Trophoblast cell (in vitro differentiated cells and primary cell): ENCODE data around the gene ALDH3B2.

ENCODE experiments used
- DNase-seq, 2 donors: peaks; one replicate each; pipeline ENCODE4 v3.0.0-alpha.2; 2016
- H2AFZ ChIP-seq: 2 replicates; pipeline ENCODE4 v1.6.1; 2013; ENCODE audit warnings: low read length, moderate library complexity, mild to moderate bottlenecking; ENCODE audit not compliant: insufficient read depth, poor library complexity
- H2AK5ac ChIP-seq: 2 replicates; pipeline ENCODE4 v1.6.1; 2013; ENCODE audit warnings: mild to moderate bottlenecking, low read length
- H2BK120ac ChIP-seq: 2 replicates; pipeline ENCODE4 v1.6.1; 2013; ENCODE audit warnings: low read length, mild to moderate bottlenecking, moderate library complexity; ENCODE audit not compliant: insufficient read depth, poor library complexity
- H2BK12ac ChIP-seq: 2 replicates; pipeline ENCODE4 v1.6.1; 2013; ENCODE audit warnings: mild to moderate bottlenecking, low read length, moderate library complexity
- H2BK5ac ChIP-seq: 2 replicates; pipeline ENCODE4 v1.6.1; 2013; ENCODE audit warnings: low read length, low read depth, moderate library complexity, mild to moderate bottlenecking; ENCODE audit not compliant: poor library complexity
- H3K14ac ChIP-seq: 2 replicates; pipeline ENCODE4 v1.6.1; 2013; ENCODE audit warnings: mild to moderate bottlenecking, low read length
- H3K18ac ChIP-seq: 2 replicates; pipeline ENCODE4 v1.6.1; 2013; ENCODE audit warnings: mild to moderate bottlenecking, low read length
- H3K23ac ChIP-seq: 2 replicates; pipeline ENCODE4 v1.6.1; 2013; ENCODE audit warnings: low read length
- H3K27ac ChIP-seq: 2 replicates; pipeline ENCODE4 v1.5.1; 2013; ENCODE audit warnings: low read depth, mild to moderate bottlenecking, inconsistent platforms, low read length, moderate library complexity
- H3K27me3 ChIP-seq: 2 replicates; pipeline ENCODE4 v1.6.1; 2013; ENCODE audit warnings: inconsistent platforms, mild to moderate bottlenecking, low read length, moderate library complexity; ENCODE audit not compliant: insufficient read depth
- H3K36me3 ChIP-seq, 2 experiments: 1 replicate in 1 of 2; 2 replicates in 1 of 2; pipeline ENCODE4 v1.6.1; 2013; ENCODE audit warnings: low read length in 2 of 2, mild to moderate bottlenecking in 2 of 2, moderate library complexity in 1 of 2; ENCODE audit not compliant: insufficient read depth in 2 of 2, control insufficient read depth in 1 of 2
- H3K4ac ChIP-seq: 2 replicates; pipeline ENCODE4 v1.6.1; 2013; ENCODE audit warnings: low read depth, mild to moderate bottlenecking, low read length, moderate library complexity
- H3K4me1 ChIP-seq, 2 experiments: 1 replicate in 1 of 2; 2 replicates in 1 of 2; pipeline ENCODE4 v1.6.1; 2013; ENCODE audit warnings: low read length in 2 of 2, mild to moderate bottlenecking in 2 of 2, moderate library complexity in 1 of 2; ENCODE audit not compliant: insufficient read depth in 2 of 2, control insufficient read depth in 1 of 2
- H3K4me2 ChIP-seq: 2 replicates; pipeline ENCODE4 v1.6.1; 2013; ENCODE audit warnings: inconsistent platforms, mild to moderate bottlenecking, low read length, moderate library complexity
- H3K4me3 ChIP-seq: 2 replicates; pipeline ENCODE4 v1.5.1; 2013; ENCODE audit warnings: mild to moderate bottlenecking, low read depth, low read length, inconsistent platforms
- H3K79me1 ChIP-seq: one replicate; pipeline ENCODE4 v1.6.1; 2013; ENCODE audit warnings: low read length
- H3K79me2 ChIP-seq: 2 replicates; pipeline ENCODE4 v1.6.1; 2013; ENCODE audit warnings: low read length, mild to moderate bottlenecking; ENCODE audit not compliant: control insufficient read depth, insufficient read depth, poor library complexity
- H3K9ac ChIP-seq: 2 replicates; pipeline ENCODE4 v1.6.1; 2013; ENCODE audit warnings: mild to moderate bottlenecking, low read length
- H3K9me3 ChIP-seq: 2 replicates; pipeline ENCODE4 v1.6.1; 2013; ENCODE audit warnings: low read depth, mild to moderate bottlenecking, control low read depth, inconsistent platforms, low read length; ENCODE audit not compliant: insufficient read depth
- H4K12ac ChIP-seq: 2 replicates; pipeline ENCODE4 v1.6.1; 2013; ENCODE audit warnings: low read depth, mild to moderate bottlenecking, low read length, moderate library complexity
- H4K8ac ChIP-seq: 2 replicates; pipeline ENCODE4 v1.6.1; 2013; ENCODE audit warnings: low read depth, mild to moderate bottlenecking, low read length, moderate library complexity
- H4K91ac ChIP-seq: one replicate; pipeline ENCODE4 v1.6.1; 2013; ENCODE audit warnings: low read depth, mild to moderate bottlenecking, low read length, moderate library complexity
- WGBS: extraction: QIAGEN DNeasy Blood & Tissue Kit; methylation state at CpG from one replicate; pipeline ENCODE4 v1.1.7; 2013; ENCODE audit warnings: missing lambda C conversion rate; ENCODE audit not compliant: insufficient read length, insufficient coverage; ENCODE audit errors: extremely low coverage; 5-methylcytosine and 5-hydroxymethylcytosine counted together

ALDH3B2 gene

GRCh38 chr11:67634366-67635230 lies 39.8 kb downstream of the ALDH3B2 start:
- H3K36me3 ChIP-seq: no peaks in the 10 kb centered on the region
- no peak overlapping the region for H3K9ac ChIP-seq
- no peak overlapping the region for H3K23ac ChIP-seq
- H2AK5ac ChIP-seq: no peak overlapping the region
- H3K79me1 ChIP-seq: peaks cover 6% of the 10 kb centered on the region
- H4K8ac ChIP-seq: no peak overlapping the region
- H3K14ac ChIP-seq: no peak overlapping the region
- H3K9me3 ChIP-seq: peaks cover 7% of the 10 kb centered on the region
- no peak overlapping the region for H3K4me3 ChIP-seq
- no peak overlapping the region for H2BK120ac ChIP-seq
- H3K27ac ChIP-seq: no peak overlapping the region
- no peak overlapping the region for H3K4ac ChIP-seq
- peaks cover under 1% of the 10 kb centered on the region for H3K79me2 ChIP-seq
- DNase-seq: no peak
- H4K12ac ChIP-seq: no peak overlapping the region
- no peak overlapping the region for H3K18ac ChIP-seq
- H4K91ac ChIP-seq: no peak overlapping the region
- no peak overlapping the region for H2AFZ ChIP-seq
- H3K27me3 ChIP-seq: no peaks in the 10 kb centered on the region
- H3K4me1 ChIP-seq: peaks cover 4 to 6% of the 10 kb centered on the region in 2 experiments
- no peak overlapping the region for H2BK5ac ChIP-seq
- H3K4me2 ChIP-seq: no peak overlapping the region
- no CpG with 5 or more reads among the region's 20 CpGs for WGBS
- H2BK12ac ChIP-seq: no peak overlapping the region

GRCh38 chr11:67633758-67634365 lies 40.6 kb downstream of the ALDH3B2 start:
- Histone ChIP-seq H2BK120ac (no peak overlapping the region), H2BK12ac (no peak overlapping the region), H4K8ac (no peak overlapping the region), H3K36me3 (no peaks in the 10 kb centered on the region), H3K18ac (no peak overlapping the region), H2AFZ (no peak overlapping the region), H3K9me3 (peaks cover 4% of the 10 kb centered on the region), H3K23ac (no peak overlapping the region), H3K27me3 (no peaks in the 10 kb centered on the region), H3K4me3 (no peak overlapping the region), H3K79me1 (peaks cover 9% of the 10 kb centered on the region), H2AK5ac (no peak overlapping the region), H3K4me1 (peaks cover 7 to 10% of the 10 kb centered on the region in 2 experiments), H3K79me2 (peaks cover 2% of the 10 kb centered on the region), H3K9ac (no peak overlapping the region), H3K14ac (no peak overlapping the region), H4K12ac (no peak overlapping the region), H2BK5ac (no peak overlapping the region), H3K4me2 (no peak overlapping the region), H4K91ac (no peak overlapping the region), H3K27ac (no peak overlapping the region), H3K4ac (no peak overlapping the region)
- no peak for DNase-seq
- WGBS: no CpG with 5 or more reads among the region's 22 CpGs

- Histone ChIP-seq H3K9me3 (peaks cover 2% of the 10 kb centered on the region), H3K4me1 (peaks cover 7 to 10% of the 10 kb centered on the region in 2 experiments), H4K8ac (no peak overlapping the region), H2AFZ (no peak overlapping the region), H2BK5ac (no peak overlapping the region), H3K79me1 (peaks cover 9% of the 10 kb centered on the region), H4K12ac (no peak overlapping the region), H3K18ac (no peak overlapping the region), H4K91ac (no peak overlapping the region), H3K4me3 (no peak overlapping the region), H3K36me3 (no peaks in the 10 kb centered on the region), H3K27me3 (no peaks in the 10 kb centered on the region), H3K23ac (no peak overlapping the region), H3K9ac (no peak overlapping the region), H2BK12ac (no peak overlapping the region), H2AK5ac (peak overlapping the region; percentile 26), H3K14ac (no peak overlapping the region), H2BK120ac (no peak overlapping the region), H3K4ac (no peak overlapping the region), H3K27ac (no peak overlapping the region), H3K79me2 (peaks cover 2% of the 10 kb centered on the region), H3K4me2 (no peak overlapping the region)
- DNase-seq: no peak
- no CpG with 5 or more reads among the region's 30 CpGs for WGBS
These were observed 41.3 kb downstream of the ALDH3B2 start for GRCh38 chr11:67632982-67633755.

- H3K27me3 ChIP-seq: no peaks in the 10 kb centered on the region
- H4K8ac ChIP-seq: no peak overlapping the region
- peaks cover 2% of the 10 kb centered on the region for H3K79me2 ChIP-seq
- no peak overlapping the region for H3K4me2 ChIP-seq
- peak overlapping the region; percentile 26 for H2AK5ac ChIP-seq
- H3K27ac ChIP-seq: no peak overlapping the region
- no peak overlapping the region for H2BK12ac ChIP-seq
- no peak overlapping the region for H2BK5ac ChIP-seq
- H3K23ac ChIP-seq: no peak overlapping the region
- no peak overlapping the region for H3K4ac ChIP-seq
- peaks cover 9% of the 10 kb centered on the region for H3K79me1 ChIP-seq
- no peaks in the 10 kb centered on the region for H3K36me3 ChIP-seq
- no peak overlapping the region for H3K4me3 ChIP-seq
- no CpG with 5 or more reads among the region's 12 CpGs for WGBS
- H3K9me3 ChIP-seq: peaks cover 2% of the 10 kb centered on the region
- no peak overlapping the region for H4K91ac ChIP-seq
- no peak overlapping the region for H3K9ac ChIP-seq
- no peak overlapping the region for H4K12ac ChIP-seq
- H3K14ac ChIP-seq: peak overlapping the region; percentile 10
- no peak overlapping the region for H2AFZ ChIP-seq
- no peak overlapping the region for H2BK120ac ChIP-seq
- DNase-seq: no peak
- H3K4me1 ChIP-seq: peaks cover 7 to 10% of the 10 kb centered on the region in 2 experiments
- H3K18ac ChIP-seq: no peak overlapping the region
These were observed 42.0 kb downstream of the ALDH3B2 start for GRCh38 chr11:67632175-67632981.
